A549 (cell line): Measurements from ENCODE around the gene IQGAP2. TPM values are rescaled to one million over a fixed set of nuclear protein-coding genes. Genes with fewer than 3 reads are reported as not detected.

Source experiments
- ATAC-seq, 2 experiments: fragments of 200-7000 bp in 1 of 2; fragments of >200 bp in 1 of 2; cut with Nextera tagmentation in 1 of 2; cut with Tn5 transposase in 1 of 2; 3 replicates each; pipeline versions ENCODE4 v1.8.0 to v1.9.1; 2018 to 2020; ENCODE audit warnings: mild to moderate bottlenecking in 1 of 2, moderate library complexity in 1 of 2
- CTCF ChIA-PET: fragments of 300-600 bp; sonication (Branson Sonifier 250); formaldehyde crosslinking; extraction: SDS; loops from one replicate; lab custom pipeline; 2021; ENCODE audit warnings: antibody characterized with exemption, inconsistent platforms; lab: Yijun Ruan, JAX
- POLR2A ChIA-PET: fragments of 350-600 bp; formaldehyde crosslinking; extraction: SDS; loops from one replicate; lab custom pipeline; 2021; ENCODE audit warnings: antibody characterized with exemption, inconsistent platforms; lab: Yijun Ruan, JAX
- DNase-seq, 2 experiments: peaks; one replicate each; pipeline versions ENCODE4 v3.0.0 to v3.0.0-alpha.2; 2011 to 2016; ENCODE audit warnings: low read depth in 1 of 2, low spot score in 1 of 2
- FAIRE-seq: peaks from 2 replicates; lab custom pipeline; 2011; peaks lifted over from hg19 to GRCh38; lab: Jason Lieb, UNC
- H3K27ac ChIP-seq, 2 experiments: fragments of >200 bp; sonication (Bioruptor Twin); formaldehyde crosslinking; 3 replicates each; pipeline ENCODE4 v1.5.1; 2016 to 2017
- H3K4me1 ChIP-seq: fragments of >200 bp; sonication (Bioruptor Twin); formaldehyde crosslinking; 3 replicates; pipeline ENCODE4 v1.6.1; 2016
- H3K4me2 ChIP-seq: fragments of >200 bp; sonication (Bioruptor Twin); formaldehyde crosslinking; 3 replicates; pipeline ENCODE4 v1.6.1; 2016
- H3K4me3 ChIP-seq: fragments of >200 bp; sonication (Bioruptor Twin); formaldehyde crosslinking; 3 replicates; pipeline ENCODE4 v1.5.1; 2016
- H3K9me3 ChIP-seq: fragments of >200 bp; sonication (Bioruptor Twin); formaldehyde crosslinking; 3 replicates; pipeline ENCODE4 v1.6.1; 2016
- CEBPB ChIP-seq, 2 experiments: fragments of >200 bp in 1 of 2; sonication (Bioruptor Twin) in 1 of 2; formaldehyde crosslinking in 1 of 2; IDR thresholded peaks; 2 replicates each; pipeline ENCODE4 v1.6.1; 2012 to 2016
- CHD2 ChIP-seq: fragments of 150-350 bp; IDR thresholded peaks from 2 replicates; pipeline ENCODE4 v1.6.1; 2014; ENCODE audit warnings: low read length; ENCODE audit not compliant: partially characterized antibody
- E2F6 ChIP-seq: IDR thresholded peaks from 2 replicates; pipeline ENCODE4 v1.6.1; 2012; ENCODE audit warnings: low read depth, borderline replicate concordance
- EHF ChIP-seq: fragments of 250-450 bp; sonication (Bioruptor Pico); IDR thresholded peaks from 2 replicates; pipeline ENCODE4 v1.5.0; 2020; ENCODE audit warnings: mild to moderate bottlenecking
- ELK1 ChIP-seq: fragments of 150-350 bp; IDR thresholded peaks from 2 replicates; pipeline ENCODE4 v1.6.1; 2014; ENCODE audit warnings: low read depth, mild to moderate bottlenecking, low read length
- FOSL2 ChIP-seq, 2 experiments: fragments of 450-650 bp in 1 of 2; fragments of >200 bp in 1 of 2; sonication (Bioruptor Twin) in 1 of 2; formaldehyde crosslinking; IDR thresholded peaks; 2 replicates each; pipeline versions ENCODE4 v1.5.0 to v1.6.1; 2016 to 2020; ENCODE audit warnings: mild to moderate bottlenecking in 1 of 2, moderate library complexity in 1 of 2
- FOXS1 ChIP-seq: fragments of 250-450 bp; sonication (Bioruptor Pico); IDR thresholded peaks from 2 replicates; pipeline ENCODE4 v1.5.0; 2020; ENCODE audit warnings: mild to moderate bottlenecking, moderate library complexity
- HES2 ChIP-seq: fragments of >200 bp; sonication (Bioruptor Twin); formaldehyde crosslinking; IDR thresholded peaks from 2 replicates; pipeline ENCODE4 v1.6.1; 2016
- HEYL ChIP-seq: fragments of 250-450 bp; sonication (Bioruptor Pico); IDR thresholded peaks from 2 replicates; pipeline ENCODE4 v1.8.0; 2021; ENCODE audit warnings: mild to moderate bottlenecking, moderate library complexity
- HMGXB4 ChIP-seq: fragments of 250-450 bp; sonication (Bioruptor Pico); IDR thresholded peaks from 2 replicates; pipeline ENCODE4 v1.5.0; 2021; ENCODE audit warnings: mild to moderate bottlenecking, moderate library complexity, borderline replicate concordance
- HOXB13 ChIP-seq: fragments of 250-450 bp; sonication (Bioruptor Pico); IDR thresholded peaks from 2 replicates; pipeline ENCODE4 v1.5.0; 2020; ENCODE audit warnings: low read depth, mild to moderate bottlenecking, moderate library complexity
- JUNB ChIP-seq: fragments of >200 bp; sonication (Bioruptor Twin); formaldehyde crosslinking; IDR thresholded peaks from 2 replicates; pipeline ENCODE4 v1.6.1; 2016
- MYC ChIP-seq: IDR thresholded peaks from 2 replicates; pipeline ENCODE4 v1.6.1; 2012; ENCODE audit warnings: mild to moderate bottlenecking, inconsistent platforms, low read length, improper control_type of control experiment, borderline replicate concordance
- NFE2L2 ChIP-seq: fragments of 150-350 bp; conservative IDR thresholded peaks from 2 replicates; pipeline ENCODE4 v1.6.1; 2014; ENCODE audit warnings: low read length
- NPAS2 ChIP-seq: fragments of 250-450 bp; sonication (Bioruptor Pico); IDR thresholded peaks from 2 replicates; pipeline ENCODE4 v1.8.0; 2022; ENCODE audit warnings: mild to moderate bottlenecking, moderate library complexity, borderline replicate concordance
- PBX3 ChIP-seq: IDR thresholded peaks from 2 replicates; pipeline ENCODE4 v1.6.1; 2012
- PHF8 ChIP-seq: fragments of 200-600 bp; sonication (generic); IDR thresholded peaks from 2 replicates; pipeline ENCODE4 v1.6.1; 2016; ENCODE audit warnings: low read depth, mild to moderate bottlenecking, antibody characterized with exemption, moderate library complexity, borderline replicate concordance
- RCOR1 ChIP-seq: fragments of 150-350 bp; IDR thresholded peaks from 2 replicates; pipeline ENCODE4 v1.6.1; 2014; ENCODE audit warnings: antibody characterized with exemption, low read length, low read depth
- RFX5 ChIP-seq: fragments of 450-650 bp; IDR thresholded peaks from 2 replicates; pipeline ENCODE4 v1.7.1; 2014; ENCODE audit warnings: antibody characterized with exemption, mild to moderate bottlenecking, moderate library complexity
- RNF2 ChIP-seq: fragments of 200-600 bp; sonication (generic); IDR thresholded peaks from 2 replicates; pipeline ENCODE4 v1.6.1; 2016; ENCODE audit warnings: low read depth, mild to moderate bottlenecking, antibody characterized with exemption, moderate library complexity, borderline replicate concordance
- SMC3 ChIP-seq: fragments of >200 bp; sonication (Bioruptor Twin); formaldehyde crosslinking; IDR thresholded peaks from 3 replicates; pipeline ENCODE4 v1.6.1; 2018; ENCODE audit warnings: inconsistent platforms
- TP53 ChIP-seq: fragments of 250-450 bp; sonication (Bioruptor Pico); IDR thresholded peaks from 2 replicates; pipeline ENCODE4 v1.5.0; 2021; ENCODE audit warnings: mild to moderate bottlenecking, moderate library complexity
- ZC3H11A ChIP-seq: fragments of 450-650 bp; IDR thresholded peaks from 2 replicates; pipeline ENCODE4 v1.6.1; 2014; ENCODE audit warnings: antibody characterized with exemption, mild to moderate bottlenecking
- ZFP36 ChIP-seq: fragments of 450-650 bp; IDR thresholded peaks from 2 replicates; pipeline ENCODE4 v1.6.1; 2014; ENCODE audit warnings: borderline replicate concordance; ENCODE audit not compliant: partially characterized antibody
- ZSCAN20 ChIP-seq: fragments of 250-450 bp; sonication (Bioruptor Pico); IDR thresholded peaks from 2 replicates; pipeline ENCODE4 v1.8.0; 2022; ENCODE audit warnings: mild to moderate bottlenecking, moderate library complexity
- polyA plus RNA-seq, 4 experiments: library from polyadenylated mRNA; depleted of rRNA in 3 of 4; stranded (reverse); fragments of >200 nt; fragmentation: RNase III in 1 of 4; extraction: RNeasy Plus Mini Kit Qiagen cat#74134 plus additional on column Dnase treatment in 1 of 4; gene quantifications; 2 replicates in 3 of 4; 3 replicates in 1 of 4; pipeline ENCODE4 v1.2.3, GENCODE V29; 2011 to 2017
- TF ChIP-seq, protein P1 (sequence below): IDR thresholded peaks from 2 replicates; pipeline ENCODE4 v1.6.1; 2012
- TF ChIP-seq, protein P2 (sequence below): fragments of >200 bp; sonication (Bioruptor Twin); formaldehyde crosslinking; IDR thresholded peaks from 3 replicates; pipeline ENCODE4 v1.6.1; 2016

IQGAP2 gene
- polyA plus RNA-seq, 2 of the 4 experiments (the other 2 are of a cell fraction), result 5.3 to 10.1 TPM

DNA sequence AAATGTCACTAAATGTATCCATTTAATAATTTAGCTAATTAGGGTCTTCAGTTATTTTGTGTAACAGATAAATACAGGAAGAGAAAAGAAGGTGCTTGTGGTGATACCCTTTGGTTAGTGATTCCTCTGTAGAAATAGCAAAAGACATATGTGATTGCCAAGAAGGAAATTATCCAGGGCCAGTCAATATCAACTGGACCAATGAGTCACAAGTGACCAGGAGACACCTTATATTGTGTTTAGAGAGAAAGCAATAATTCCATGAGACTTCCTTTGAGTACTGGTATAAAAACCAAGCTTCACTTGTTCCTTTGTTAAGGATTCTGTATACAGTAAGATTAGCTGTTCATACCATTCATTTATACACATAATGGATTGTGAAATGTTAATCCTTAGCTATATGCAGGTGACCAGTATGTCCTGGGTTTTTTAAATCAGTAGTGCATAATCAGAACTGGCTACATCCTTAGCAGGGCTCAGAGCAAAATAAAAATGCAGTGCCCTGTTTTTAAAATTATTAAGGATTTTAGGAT, 301.1 kb downstream of the IQGAP2 start:
- H3K4me2 ChIP-seq, result no peak overlapping the region
- ChIA-PET POLR2A (no interaction called here), CTCF (interaction anchor here (0.6 to 2.2 kb wide), 6 partner anchors 9 to 104 kb away, joined by 3 to 6 read pairs (median 4); no protein-coding TSS in a partner anchor)
- DNase-seq, result no peak
- H3K27ac ChIP-seq, result no peak overlapping the region
- TF ChIP-seq EHF (CRISPR knock-in tag) (no peak), ZSCAN20 (CRISPR knock-in tag) (no peak), HES2 (no peak), NPAS2 (CRISPR knock-in tag) (no peak), NFE2L2 (no peak), RCOR1 (no peak), E2F6 (no peak), ELK1 (no peak), RNF2 (no peak), HOXB13 (CRISPR knock-in tag) (no peak), ZFP36 (no peak), FOXS1 (CRISPR knock-in tag) (no peak), RFX5 (no peak), SMC3 (no peak)
- TF ChIP-seq, protein P1, sequence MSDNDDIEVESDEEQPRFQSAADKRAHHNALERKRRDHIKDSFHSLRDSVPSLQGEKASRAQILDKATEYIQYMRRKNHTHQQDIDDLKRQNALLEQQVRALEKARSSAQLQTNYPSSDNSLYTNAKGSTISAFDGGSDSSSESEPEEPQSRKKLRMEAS, result no peak
- H3K4me1 ChIP-seq, result peaks cover 14% of the 10 kb centered on the region
- no peaks in the 10 kb centered on the region for H3K9me3 ChIP-seq
- no peak overlapping the region for H3K4me3 ChIP-seq
- no peak for ATAC-seq
- FAIRE-seq, result no peak

DNA sequence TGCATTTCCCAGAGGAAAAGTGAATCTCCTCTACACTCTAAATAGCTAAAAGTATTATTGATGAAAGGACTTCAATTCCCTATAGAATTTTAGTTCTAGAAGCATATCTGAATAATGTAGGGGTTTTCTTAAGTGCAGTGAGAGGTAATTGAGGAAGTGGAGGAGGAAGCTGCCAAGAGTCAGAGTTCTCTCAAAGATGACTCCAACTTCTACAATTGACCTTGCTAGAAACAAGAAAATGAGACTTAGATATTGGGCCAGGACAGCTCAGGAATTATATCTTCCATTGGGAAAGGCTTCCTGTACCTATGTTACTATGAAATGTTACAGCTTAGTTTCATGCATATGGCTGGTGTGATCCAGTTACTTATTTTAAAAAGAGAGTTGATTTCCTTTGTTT, 302.5 kb downstream of the IQGAP2 start:
- Histone ChIP-seq H3K27ac (no peak overlapping the region), H3K4me2 (no peak overlapping the region), H3K4me1 (peaks cover 14% of the 10 kb centered on the region), H3K4me3 (no peak overlapping the region), H3K9me3 (no peaks in the 10 kb centered on the region)
- ChIA-PET CTCF (interaction anchor here (0.5 to 2.2 kb wide), 3 partner anchors 18 to 104 kb away, joined by 3 to 6 read pairs (median 4); no protein-coding TSS in a partner anchor), POLR2A (no interaction called here)
- FAIRE-seq (no peak), ATAC-seq (no peak), DNase-seq (no peak)
- no peak for TF ChIP-seq HEYL
- TF ChIP-seq RFX5, result no peak
- TF ChIP-seq PBX3, result no peak
- no peak for TF ChIP-seq TP53
- TF ChIP-seq E2F6, result no peak
- no peak for TF ChIP-seq MYC
- no peak for TF ChIP-seq CEBPB (IDR thresholded peaks at IDR 0.05)
- TF ChIP-seq FOSL2 (IDR thresholded peaks at IDR 0.05), result no peak
- TF ChIP-seq FOSL2 (CRISPR knock-in tag; IDR thresholded peaks at IDR 0.05), result no peak
- no peak for TF ChIP-seq ZC3H11A
- TF ChIP-seq PHF8, result no peak
- TF ChIP-seq JUNB, result no peak
- TF ChIP-seq, protein P2, sequence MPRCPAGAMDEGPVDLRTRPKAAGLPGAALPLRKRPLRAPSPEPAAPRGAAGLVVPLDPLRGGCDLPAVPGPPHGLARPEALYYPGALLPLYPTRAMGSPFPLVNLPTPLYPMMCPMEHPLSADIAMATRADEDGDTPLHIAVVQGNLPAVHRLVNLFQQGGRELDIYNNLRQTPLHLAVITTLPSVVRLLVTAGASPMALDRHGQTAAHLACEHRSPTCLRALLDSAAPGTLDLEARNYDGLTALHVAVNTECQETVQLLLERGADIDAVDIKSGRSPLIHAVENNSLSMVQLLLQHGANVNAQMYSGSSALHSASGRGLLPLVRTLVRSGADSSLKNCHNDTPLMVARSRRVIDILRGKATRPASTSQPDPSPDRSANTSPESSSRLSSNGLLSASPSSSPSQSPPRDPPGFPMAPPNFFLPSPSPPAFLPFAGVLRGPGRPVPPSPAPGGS, result no peak
- TF ChIP-seq CHD2, result no peak
- TF ChIP-seq HMGXB4 (CRISPR knock-in tag), result no peak
- no peak for TF ChIP-seq HES2
